SH-SY5Y (cell line): Measurements from ENCODE around the gene GPR141.

Experiments used
- GATA2 ChIP-seq: IDR thresholded peaks from 2 replicates; pipeline ENCODE4 v1.6.1; 2011; ENCODE audit warnings: mild to moderate bottlenecking, low read depth, low read length
- GATA3 ChIP-seq: IDR thresholded peaks from 2 replicates; pipeline ENCODE4 v1.6.1; 2011; ENCODE audit warnings: low read depth, mild to moderate bottlenecking, low read length, moderate library complexity

- no peak for TF ChIP-seq GATA2
- TF ChIP-seq GATA3 = no peak
Measured at GRCh38 chr7:37663693-37664092, 19.9 kb upstream of the GPR141 start.
